Gastrocnemius medialis (tissue), 4 donors: ENCODE results near the gene ACSS1. TPM values are rescaled to one million over a fixed set of nuclear protein-coding genes. Genes with fewer than 3 reads are reported as not detected.

ENCODE experiments used
- ATAC-seq, 2 donors: fragments of 150-250 bp; one replicate each; pipeline ENCODE4 v1.9.1; 2016
- DNase-seq, 2 donors: peaks; one replicate each; pipeline ENCODE4 v3.0.0-alpha.2; 2019
- H3K27ac ChIP-seq, 4 donors: fragments of 200-600 bp; sonication (generic); 1 replicate in 1 of 4; 2 replicates in 3 of 4; pipeline ENCODE4 v1.5.1; 2016 to 2018; ENCODE audit warnings: mild to moderate bottlenecking in 2 of 4, moderate library complexity in 1 of 4
- H3K27me3 ChIP-seq, 3 donors: fragments of 200-600 bp; sonication (generic) in 2 of 3; 1 replicate in 1 of 3; 2 replicates in 2 of 3; pipeline versions ENCODE4 v1.5.1 to v1.6.0; 2016 to 2019; ENCODE audit warnings: mild to moderate bottlenecking in 1 of 3, moderate library complexity in 1 of 3
- H3K36me3 ChIP-seq, 2 donors: fragments of 200-600 bp; sonication (generic) in 1 of 2; one replicate each; pipeline ENCODE4 v1.5.1; 2017 to 2018
- H3K4me1 ChIP-seq, 2 donors: fragments of 200-600 bp; sonication (generic) in 1 of 2; one replicate each; pipeline ENCODE4 v1.5.1; 2016 to 2017; ENCODE audit warnings: mild to moderate bottlenecking in 2 of 2
- H3K4me3 ChIP-seq, 4 donors: fragments of 200-600 bp; sonication (generic) in 3 of 4; 1 replicate in 1 of 4; 2 replicates in 3 of 4; pipeline ENCODE4 v1.5.1; 2016 to 2019; ENCODE audit warnings: mild to moderate bottlenecking in 2 of 4
- H3K9me3 ChIP-seq, 3 donors: fragments of 200-600 bp; sonication (generic) in 2 of 3; 1 replicate in 1 of 3; 2 replicates in 2 of 3; pipeline ENCODE4 v1.5.1; 2016 to 2019
- POLR2A ChIP-seq, 2 donors: fragments of 450-650 bp; IDR thresholded peaks; one replicate each; pipeline ENCODE4 v1.6.1; 2017; ENCODE audit warnings: antibody characterized with exemption in 2 of 2, mild to moderate bottlenecking in 2 of 2, moderate library complexity in 2 of 2
- in situ Hi-C, 4 donors: fragments of 200-750 bp; cut with MboI; loops; one replicate each; pipeline versions ENCODE4 v1.15.0 to v1.8.0; 2017; ENCODE audit warnings: low sequenced_read_pairs in 4 of 4
- intact Hi-C: fragments of 100-400 bp; cut with DNase I; formaldehyde crosslinking; loops from one replicate; pipeline ENCODE4 v1.15.1; 2023; ENCODE audit warnings: low total_unique reads
- total RNA-seq, 4 donors: library from RNA; depleted of rRNA; stranded (reverse); fragments of >200 nt; gene quantifications; one replicate each; pipeline versions ENCODE4 v1.1.0 to v1.2.3, GENCODE V29; 2016
- TF ChIP-seq, protein P1 (sequence below), 5 experiments: fragments of 450-650 bp in 3 of 5; fragments of 200-600 bp in 2 of 5; sonication (generic) in 2 of 5; IDR thresholded peaks in 4 of 5; conservative IDR thresholded peaks in 1 of 5; 1 replicate in 4 of 5; 2 replicates in 1 of 5; pipeline ENCODE4 v1.5.1; 2016 to 2019; ENCODE audit warnings: antibody characterized with exemption in 5 of 5, mild to moderate bottlenecking in 3 of 5, moderate library complexity in 3 of 5

The ACSS1 gene
- total RNA-seq, 4 donors from 2014 or later: 11.4 to 84.6 (median 11.8) TPM

DNA sequence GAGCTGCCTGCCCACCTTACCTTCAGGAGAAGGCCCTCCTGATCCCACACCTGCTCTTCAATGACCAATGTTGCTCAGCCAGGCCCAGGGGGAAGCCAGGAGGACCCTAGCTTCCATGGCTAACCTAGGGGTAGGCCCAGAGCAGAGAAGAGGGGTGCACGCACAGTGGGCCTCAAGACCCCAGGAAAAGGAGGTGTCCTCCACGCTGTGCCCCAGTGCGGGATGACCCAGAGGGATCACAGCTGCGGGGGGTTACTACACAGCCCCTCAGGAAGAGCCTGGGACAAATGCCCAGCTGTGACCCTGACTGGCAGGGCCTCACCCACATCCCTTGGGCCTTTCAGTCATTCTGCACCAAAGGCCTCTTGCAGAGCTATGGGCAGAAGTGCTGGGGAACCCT is 33.8 kb downstream of the ACSS1 start:
- TF ChIP-seq POLR2A (IDR thresholded peaks at IDR 0.05): no peak
- TF ChIP-seq, protein P1, sequence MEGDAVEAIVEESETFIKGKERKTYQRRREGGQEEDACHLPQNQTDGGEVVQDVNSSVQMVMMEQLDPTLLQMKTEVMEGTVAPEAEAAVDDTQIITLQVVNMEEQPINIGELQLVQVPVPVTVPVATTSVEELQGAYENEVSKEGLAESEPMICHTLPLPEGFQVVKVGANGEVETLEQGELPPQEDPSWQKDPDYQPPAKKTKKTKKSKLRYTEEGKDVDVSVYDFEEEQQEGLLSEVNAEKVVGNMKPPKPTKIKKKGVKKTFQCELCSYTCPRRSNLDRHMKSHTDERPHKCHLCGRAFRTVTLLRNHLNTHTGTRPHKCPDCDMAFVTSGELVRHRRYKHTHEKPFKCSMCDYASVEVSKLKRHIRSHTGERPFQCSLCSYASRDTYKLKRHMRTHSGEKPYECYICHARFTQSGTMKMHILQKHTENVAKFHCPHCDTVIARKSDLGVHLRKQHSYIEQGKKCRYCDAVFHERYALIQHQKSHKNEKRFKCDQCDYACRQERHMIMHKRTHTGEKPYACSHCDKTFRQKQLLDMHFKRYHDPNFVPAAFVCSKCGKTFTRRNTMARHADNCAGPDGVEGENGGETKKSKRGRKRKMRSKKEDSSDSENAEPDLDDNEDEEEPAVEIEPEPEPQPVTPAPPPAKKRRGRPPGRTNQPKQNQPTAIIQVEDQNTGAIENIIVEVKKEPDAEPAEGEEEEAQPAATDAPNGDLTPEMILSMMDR (IDR thresholded peaks at IDR 0.05 in 4 of 5, conservative IDR thresholded peaks at IDR 0.05 in 1 of 5): no peak
- ATAC-seq: no peak
- H3K4me1 ChIP-seq: peaks cover 24 to 44% of the 10 kb centered on the region in 2 donors
- H3K27ac ChIP-seq: peak overlapping the region in 1 of 4 donors; percentile 66
- intact Hi-C loops (no loop called here), in situ Hi-C loops (no loop called here)
- no peaks in the 10 kb centered on the region for H3K9me3 ChIP-seq
- no peak overlapping the region for H3K4me3 ChIP-seq
- no peaks in the 10 kb centered on the region for H3K27me3 ChIP-seq
- H3K36me3 ChIP-seq: no peaks in the 10 kb centered on the region
- DNase-seq: peak in 1 of 2 donors; percentile 10

DNA sequence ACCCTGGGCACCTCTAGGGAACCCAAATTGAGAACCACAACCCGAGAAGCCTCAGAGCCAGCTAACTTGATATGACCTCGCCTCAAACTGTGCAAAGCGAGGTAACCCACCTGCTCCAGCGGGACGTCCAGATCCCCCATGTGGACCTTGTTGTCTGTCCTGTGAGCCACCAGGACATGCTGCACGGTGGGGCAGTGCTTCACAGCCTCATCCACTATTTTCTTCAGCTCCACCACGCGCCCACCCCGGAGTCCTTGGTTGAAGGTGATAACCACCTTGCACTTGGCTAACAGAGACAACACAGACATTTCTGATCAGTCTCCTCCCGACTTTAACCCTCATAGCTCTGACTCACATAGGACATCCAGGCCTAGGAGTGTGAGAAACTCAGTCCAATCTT is 34.6 kb downstream of the ACSS1 start:
- Histone ChIP-seq H3K9me3 (no peaks in the 10 kb centered on the region), H3K4me3 (no peak overlapping the region), H3K27me3 (no peaks in the 10 kb centered on the region), H3K27ac (peak overlapping the region in 1 of 4 donors; percentile 66), H3K4me1 (peaks cover 24 to 44% of the 10 kb centered on the region in 2 donors), H3K36me3 (no peaks in the 10 kb centered on the region)
- intact Hi-C loops: no loop called here
- DNase-seq (peak in 1 of 2 donors; percentile 7), ATAC-seq (no peak)
- in situ Hi-C loops: no loop called here
- TF ChIP-seq POLR2A (IDR thresholded peaks at IDR 0.05): no peak
- TF ChIP-seq, protein P1 (IDR thresholded peaks at IDR 0.05 in 4 of 5, conservative IDR thresholded peaks at IDR 0.05 in 1 of 5): no peak

DNA sequence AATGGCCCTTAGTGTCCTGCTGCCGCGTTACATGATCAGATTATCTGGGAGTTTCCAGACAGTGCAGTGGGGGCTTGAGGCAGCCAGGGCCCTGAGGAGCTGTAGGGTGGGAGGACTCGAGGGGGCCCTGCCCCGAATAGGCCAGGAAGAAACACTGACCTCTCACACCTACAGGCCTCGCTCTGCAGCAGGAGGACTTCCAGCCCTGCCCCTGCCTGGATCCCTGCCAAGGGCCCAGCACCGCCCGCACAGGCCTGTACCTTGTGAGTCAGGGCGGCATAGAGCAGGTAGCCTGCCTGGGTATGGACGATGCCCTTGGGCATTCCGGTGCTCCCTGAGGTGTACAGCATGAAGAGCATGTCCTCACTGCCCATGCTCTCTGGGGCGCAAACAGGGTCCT is 35.3 kb downstream of the ACSS1 start:
- H3K4me3 ChIP-seq: no peak overlapping the region
- ATAC-seq: no peak
- peaks cover 24 to 48% of the 10 kb centered on the region in 2 donors for H3K4me1 ChIP-seq

GRCh38 chr20:25021336-25021735 is 36.6 kb downstream of the ACSS1 start:
- DNase-seq (peak in 1 of 2 donors; percentile 10), ATAC-seq (no peak)
- in situ Hi-C loops (no loop called here), intact Hi-C loops (no loop called here)
- H3K27ac ChIP-seq: peak overlapping the region in 3 of 4 donors; percentile 42 to 65 (median 55)
- TF ChIP-seq POLR2A (IDR thresholded peaks at IDR 0.05): no peak
- TF ChIP-seq, protein P1 (IDR thresholded peaks at IDR 0.05 in 4 of 5, conservative IDR thresholded peaks at IDR 0.05 in 1 of 5): no peak
- H3K9me3 ChIP-seq: no peaks in the 10 kb centered on the region
- no peaks in the 10 kb centered on the region for H3K36me3 ChIP-seq
- H3K4me3 ChIP-seq: no peak overlapping the region
- H3K4me1 ChIP-seq: peaks cover 21 to 43% of the 10 kb centered on the region in 2 donors
- H3K27me3 ChIP-seq: no peaks in the 10 kb centered on the region

More for the DNA sequence above, 35.3 kb downstream of the ACSS1 start:
- intact Hi-C loops: no loop called here
- H3K36me3 ChIP-seq: no peaks in the 10 kb centered on the region
- in situ Hi-C loops: no loop called here
- no peaks in the 10 kb centered on the region for H3K27me3 ChIP-seq
- peak in 1 of 2 donors; percentile 23 for DNase-seq
- TF ChIP-seq POLR2A (IDR thresholded peaks at IDR 0.05): no peak
- TF ChIP-seq, protein P1 (IDR thresholded peaks at IDR 0.05 in 4 of 5, conservative IDR thresholded peaks at IDR 0.05 in 1 of 5): no peak
- no peaks in the 10 kb centered on the region for H3K9me3 ChIP-seq
- H3K27ac ChIP-seq: peak overlapping the region in 2 of 4 donors; percentile 14 to 66

GRCh38 chr20:25020901-25021301 is 37.0 kb downstream of the ACSS1 start:
- TF ChIP-seq, protein P1 (IDR thresholded peaks at IDR 0.05 in 4 of 5, conservative IDR thresholded peaks at IDR 0.05 in 1 of 5): no peak
- TF ChIP-seq POLR2A (IDR thresholded peaks at IDR 0.05): no peak
- Histone ChIP-seq H3K4me1 (peaks cover 17 to 39% of the 10 kb centered on the region in 2 donors), H3K4me3 (no peak overlapping the region), H3K27me3 (no peaks in the 10 kb centered on the region), H3K36me3 (no peaks in the 10 kb centered on the region), H3K27ac (peak overlapping the region in 3 of 4 donors; percentile 42 to 65 (median 55)), H3K9me3 (no peaks in the 10 kb centered on the region)
- in situ Hi-C loops: no loop called here
- DNase-seq (peak in 1 of 2 donors; percentile 84), ATAC-seq (peak; percentile 17 to 87)
- intact Hi-C loops: no loop called here
